ENCODE measurements around the gene CMTM8.

- no peak for TF ChIP-seq CTCF (IDR thresholded peaks at IDR 0.05; ENCODE audit: control extremely low read depth in 1 of 3, insufficient read depth in 1 of 3, low read depth in 1 of 3, low read length in 3 of 3)
- TF ChIP-seq SUZ12 (IDR thresholded peaks at IDR 0.05; ENCODE audit: low read length): no peak
- TF ChIP-seq TAF1 (IDR thresholded peaks at IDR 0.05; ENCODE audit: low read depth, low read length): no peak
- no peak for TF ChIP-seq KDM5A (IDR thresholded peaks at IDR 0.05; ENCODE audit: low read length)
- no peak for TF ChIP-seq BCL11A (IDR thresholded peaks at IDR 0.05; ENCODE audit: low read depth in 2 of 2, low read length in 2 of 2)
- no peak for TF ChIP-seq EZH2 (IDR thresholded peaks at IDR 0.05; ENCODE audit: low read depth, low read length, severe bottlenecking)
- TF ChIP-seq POLR2AphosphoS5 (IDR thresholded peaks at IDR 0.05; ENCODE audit: low read depth, low read length): no peak
Observed at GRCh38 chr3:32387512-32387911, 149.0 kb downstream of the CMTM8 start.
